GM19023 (cell line): ENCODE data around the gene ASB2.

ENCODE experiments used
- ATAC-seq: cut with Tn5 transposase; IDR thresholded peaks from one replicate; pipeline ENCODE4 v1.9.1; 2021; ENCODE audit warnings: mild to moderate bottlenecking, moderate library complexity; ENCODE audit not compliant: unreplicated experiment

ASB2 gene, protein sequence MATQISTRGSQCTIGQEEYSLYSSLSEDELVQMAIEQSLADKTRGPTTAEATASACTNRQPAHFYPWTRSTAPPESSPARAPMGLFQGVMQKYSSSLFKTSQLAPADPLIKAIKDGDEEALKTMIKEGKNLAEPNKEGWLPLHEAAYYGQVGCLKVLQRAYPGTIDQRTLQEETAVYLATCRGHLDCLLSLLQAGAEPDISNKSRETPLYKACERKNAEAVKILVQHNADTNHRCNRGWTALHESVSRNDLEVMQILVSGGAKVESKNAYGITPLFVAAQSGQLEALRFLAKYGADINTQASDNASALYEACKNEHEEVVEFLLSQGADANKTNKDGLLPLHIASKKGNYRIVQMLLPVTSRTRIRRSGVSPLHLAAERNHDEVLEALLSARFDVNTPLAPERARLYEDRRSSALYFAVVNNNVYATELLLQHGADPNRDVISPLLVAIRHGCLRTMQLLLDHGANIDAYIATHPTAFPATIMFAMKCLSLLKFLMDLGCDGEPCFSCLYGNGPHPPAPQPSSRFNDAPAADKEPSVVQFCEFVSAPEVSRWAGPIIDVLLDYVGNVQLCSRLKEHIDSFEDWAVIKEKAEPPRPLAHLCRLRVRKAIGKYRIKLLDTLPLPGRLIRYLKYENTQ

DNA sequence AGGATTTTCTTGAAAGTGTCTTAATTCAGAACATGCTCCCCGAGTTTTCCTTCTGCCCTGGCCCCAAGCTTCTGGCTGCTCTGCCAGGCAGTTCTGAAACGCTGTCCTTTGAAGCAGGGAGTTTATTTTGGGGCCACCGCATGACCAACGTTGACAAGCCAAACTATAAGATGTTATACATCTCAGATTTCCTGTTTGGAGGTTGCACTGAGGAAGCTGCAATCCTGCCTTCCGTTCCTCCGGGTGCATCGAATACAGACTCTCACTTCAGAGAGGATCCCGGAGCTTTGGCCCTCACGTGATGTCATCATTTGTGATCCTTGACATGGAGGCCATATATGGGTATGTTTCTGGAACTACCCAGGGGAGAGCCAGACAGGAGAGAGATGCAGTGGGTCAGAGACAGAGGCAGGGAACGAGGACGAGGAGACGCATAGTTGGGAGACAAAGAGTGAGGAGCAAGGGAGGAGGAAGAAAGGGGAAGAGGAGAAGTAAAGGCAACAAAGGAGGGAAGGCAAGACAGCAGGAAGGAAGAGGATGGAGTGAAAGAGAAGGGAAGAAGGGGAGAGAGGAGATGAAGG lies at the start of gene ASB2:
Gene ASB2 (minus strand): TSS at position 94 of the 581 bp plus-strand sequence. CDS start 12,031 bp downstream, outside the sequence.
- peak; percentile 6 for ATAC-seq

DNA sequence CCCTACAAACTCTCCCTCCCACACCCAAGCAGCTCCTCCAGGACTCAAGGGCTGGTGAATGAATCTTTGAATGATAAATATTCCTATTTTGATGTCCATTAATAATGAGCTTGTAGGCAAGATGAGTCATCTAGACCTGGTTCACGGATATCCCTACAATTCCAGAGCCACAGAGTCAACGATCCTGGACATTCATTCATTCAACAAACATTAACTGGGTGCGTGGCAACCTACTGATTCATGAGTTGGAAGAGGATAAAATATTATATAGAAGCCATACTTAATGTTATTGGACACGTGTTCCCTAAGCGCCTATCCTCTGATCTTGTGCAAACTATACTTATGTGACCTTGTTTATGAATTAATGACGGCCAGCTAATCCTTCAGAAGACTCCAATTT lies 49.4 kb upstream of the ASB2 start:
- no peak for ATAC-seq

DNA sequence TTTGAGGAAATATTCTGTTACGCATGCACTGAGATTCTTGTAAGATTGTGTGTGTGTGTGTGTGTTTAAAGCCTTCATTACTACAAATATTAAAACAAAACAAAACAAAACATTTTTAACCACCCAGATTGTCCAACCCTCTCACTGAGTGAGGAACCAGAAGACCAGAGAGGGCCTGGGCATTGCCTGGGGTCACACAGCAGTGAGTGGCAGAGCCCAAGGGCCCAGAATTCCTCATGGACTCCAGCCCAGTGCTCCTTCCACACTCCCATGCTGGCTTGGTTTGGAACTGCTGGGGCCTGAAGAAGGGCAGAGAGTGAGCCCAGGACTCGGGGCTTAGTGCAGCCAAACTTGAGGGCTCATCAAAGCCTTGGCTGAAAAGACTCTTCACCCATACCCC lies 48.2 kb upstream of the ASB2 start:
- no peak for ATAC-seq

DNA sequence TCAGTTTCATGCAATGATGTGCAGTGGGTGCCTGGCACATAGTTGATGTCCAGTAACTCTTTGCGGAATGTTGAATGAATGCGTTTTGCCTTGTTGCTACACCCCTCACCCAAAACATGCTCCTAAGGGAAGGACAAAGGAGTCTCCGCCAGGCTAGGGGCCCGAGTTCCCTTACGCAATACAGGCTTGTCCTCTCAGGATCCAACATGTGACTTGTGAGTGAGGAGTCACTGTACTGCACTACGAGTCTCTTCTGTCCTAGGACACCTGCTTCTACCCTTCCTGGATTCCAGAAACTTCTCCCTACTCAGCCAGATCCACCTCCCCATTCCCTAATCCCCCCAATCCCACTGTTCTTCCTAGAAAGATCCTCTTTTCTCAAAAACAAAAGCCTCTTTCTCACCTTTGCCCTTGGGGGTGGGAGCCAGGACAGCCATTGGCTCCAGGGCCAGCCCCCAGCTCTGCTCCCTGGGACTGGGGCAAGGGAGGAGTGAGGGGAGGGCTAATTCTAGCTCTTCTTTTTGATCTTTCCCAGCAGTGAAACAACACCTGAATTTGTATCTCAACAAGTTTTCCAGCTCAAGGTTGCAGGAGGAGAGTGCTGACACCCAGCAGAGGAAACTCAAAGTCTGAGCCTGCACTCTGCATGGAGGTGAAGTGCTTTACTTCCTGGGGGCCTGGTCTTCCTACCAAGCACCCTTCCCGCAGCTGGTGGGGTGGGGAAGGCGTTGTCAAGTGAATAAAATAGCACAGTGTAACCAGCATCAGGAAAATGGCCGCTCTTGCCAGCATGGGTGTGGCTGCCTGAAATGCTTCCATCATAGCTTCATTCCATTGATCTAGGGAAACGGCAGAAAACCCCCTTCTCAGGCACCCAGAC lies 46.4 kb upstream of the ASB2 start:
- ATAC-seq, result no peak

DNA sequence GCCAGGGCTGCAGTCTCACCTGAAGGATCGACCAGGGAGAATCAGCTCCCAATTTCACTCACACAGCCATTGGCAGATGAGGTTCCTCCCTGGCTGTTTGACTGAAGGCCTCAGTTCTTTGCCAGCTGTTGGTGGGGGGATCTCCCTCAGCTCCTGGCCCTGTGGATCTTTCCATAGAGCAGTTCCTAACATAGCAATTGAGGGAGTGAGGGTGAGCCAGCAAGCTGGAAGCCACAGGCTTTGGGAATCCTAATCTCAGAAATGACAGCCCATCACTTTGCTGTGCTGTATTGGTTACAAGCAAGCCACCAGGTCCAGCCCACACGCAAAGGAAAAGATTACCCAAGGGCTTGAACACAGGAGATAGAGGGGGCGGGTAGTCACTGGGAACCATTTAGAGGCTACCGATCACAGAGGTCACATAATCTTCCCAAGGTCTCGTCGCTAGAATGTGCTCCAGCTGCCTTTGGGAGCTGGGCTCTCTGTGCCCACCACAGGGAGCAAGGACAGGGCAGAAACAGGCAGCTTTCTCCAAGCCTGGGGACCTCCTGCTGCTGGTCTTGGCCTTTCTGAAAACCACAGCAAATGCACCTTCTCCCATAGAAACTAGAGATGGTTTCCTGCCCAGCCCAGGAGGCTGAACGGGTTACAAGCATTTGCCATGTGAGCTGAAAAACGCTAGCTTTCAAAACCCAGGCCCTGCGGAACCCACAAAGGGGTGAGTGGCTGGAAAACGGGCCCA lies 45.2 kb upstream of the ASB2 start:
- ATAC-seq, result no peak

DNA sequence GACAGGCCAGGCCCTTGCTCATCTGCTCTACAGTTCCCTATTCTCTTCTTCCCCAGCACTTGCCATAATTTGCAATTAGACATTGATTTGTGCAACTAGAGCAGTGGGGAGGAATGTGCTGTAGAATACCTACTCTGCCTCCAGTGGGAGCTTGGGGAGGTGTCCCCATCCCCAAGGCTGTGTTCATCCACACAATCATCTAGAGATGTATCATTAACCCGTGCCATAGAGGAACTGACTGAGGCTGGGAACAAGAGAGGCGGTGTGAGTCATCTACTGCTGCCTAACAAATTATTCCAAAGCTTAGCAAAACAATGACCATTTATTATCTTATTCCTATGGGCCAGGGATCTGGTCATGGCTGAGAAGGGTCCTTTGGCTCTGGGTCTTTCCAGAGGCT lies 44.6 kb upstream of the ASB2 start:
- ATAC-seq, result no peak

DNA sequence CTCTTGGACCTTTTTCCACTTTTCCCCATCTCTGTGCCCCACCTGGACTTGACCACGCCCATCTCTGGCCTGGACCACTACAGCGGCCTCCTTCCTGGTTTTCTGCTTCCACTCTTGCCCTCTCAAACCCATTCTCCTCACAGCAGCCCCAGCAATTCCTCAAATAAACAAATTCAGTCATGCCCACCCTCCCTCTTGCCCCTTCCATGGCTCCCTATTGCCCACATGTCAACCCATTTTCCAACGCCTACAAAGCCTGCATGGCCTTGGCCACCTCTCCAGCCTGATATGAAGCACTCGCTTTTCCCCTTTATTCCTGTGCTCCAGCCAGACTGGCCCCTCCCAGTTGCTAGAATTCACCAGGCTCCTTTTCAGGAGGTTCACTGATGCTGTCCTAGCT lies 43.9 kb upstream of the ASB2 start:
- no peak for ATAC-seq

DNA sequence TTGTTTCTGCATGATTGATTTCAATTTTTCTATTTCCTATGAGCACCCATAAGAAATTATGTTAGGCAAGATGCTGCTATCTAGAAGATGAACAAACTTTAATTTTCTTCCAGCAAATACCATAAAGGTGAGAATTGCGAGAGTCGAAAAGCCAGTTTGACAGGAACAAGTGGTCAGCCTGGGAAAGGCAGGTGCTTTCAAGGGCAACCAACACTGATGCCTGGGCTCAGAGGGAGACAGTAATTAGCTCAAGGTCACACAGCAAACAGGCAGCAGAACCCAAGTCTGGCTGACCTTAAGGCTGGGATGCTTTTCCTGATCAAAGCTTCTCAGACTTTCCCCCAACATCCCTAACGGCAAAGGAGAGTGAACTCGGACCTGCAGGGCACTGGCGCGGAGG lies 43.0 kb upstream of the ASB2 start:
- ATAC-seq, result no peak

DNA sequence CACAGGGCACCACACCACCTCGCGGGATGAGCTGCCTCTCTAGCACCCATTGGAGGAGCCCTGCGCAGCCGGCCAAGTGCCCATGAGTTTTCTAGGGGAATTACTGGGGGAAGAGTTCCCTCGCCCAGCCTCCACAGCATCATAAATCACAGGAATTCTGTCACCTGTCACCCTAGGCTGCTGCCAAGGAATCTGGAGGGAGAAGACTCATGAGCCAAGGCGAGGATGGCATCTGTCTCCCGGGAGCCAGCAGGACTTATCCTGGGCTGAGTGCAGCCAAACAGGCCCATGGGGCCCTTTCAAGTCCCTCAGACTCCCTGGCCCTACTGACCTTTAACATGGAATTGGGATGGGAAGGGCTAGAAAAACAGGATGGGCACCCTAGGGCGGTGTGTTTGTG lies 41.9 kb upstream of the ASB2 start:
- ATAC-seq, result no peak

DNA sequence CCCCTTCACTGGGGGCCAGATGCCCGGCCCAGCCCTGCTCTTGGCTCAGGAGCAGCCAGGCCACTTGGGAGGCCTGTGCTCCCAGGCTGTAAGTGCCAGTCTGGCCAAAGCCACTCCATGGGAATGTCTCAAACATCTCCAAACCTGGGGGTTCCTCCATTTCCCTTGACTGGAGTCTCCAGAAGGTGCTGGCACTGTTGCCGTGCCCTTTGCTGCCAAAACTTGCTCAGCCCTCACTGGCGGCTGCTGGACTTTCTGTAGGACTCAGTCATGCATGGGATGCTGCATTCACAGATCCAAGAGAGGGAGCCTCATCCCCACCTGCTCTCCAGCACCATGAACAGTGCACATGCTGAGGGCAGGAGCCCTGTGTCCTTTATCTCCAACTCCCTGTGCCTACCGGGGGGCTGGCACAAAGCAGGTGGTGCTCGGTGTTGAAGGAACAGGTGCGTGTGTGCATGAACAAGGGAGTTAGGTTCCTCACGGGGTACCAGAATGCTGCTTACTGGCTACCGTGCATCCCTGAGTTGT lies 40.1 kb upstream of the ASB2 start:
- ATAC-seq, result no peak

DNA sequence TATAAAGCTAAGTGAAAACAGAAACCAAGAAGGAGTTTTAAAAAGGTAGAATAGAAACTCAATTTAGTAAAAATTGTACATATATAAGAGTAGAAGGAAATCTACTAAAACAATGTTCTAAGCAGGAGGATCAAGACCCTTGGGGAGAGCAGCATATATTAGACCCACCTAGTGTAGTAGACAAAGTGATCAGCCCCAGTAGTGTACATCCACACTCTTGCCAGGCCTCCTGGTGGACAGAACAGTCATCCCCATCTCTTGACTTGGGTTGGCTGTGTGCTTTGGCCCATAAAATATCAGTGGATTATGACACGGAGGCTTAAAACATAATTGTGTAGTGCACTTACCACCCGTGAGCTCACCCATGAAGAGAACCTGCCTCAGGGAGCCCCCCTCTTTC lies 38.9 kb upstream of the ASB2 start:
- ATAC-seq, result no peak

DNA sequence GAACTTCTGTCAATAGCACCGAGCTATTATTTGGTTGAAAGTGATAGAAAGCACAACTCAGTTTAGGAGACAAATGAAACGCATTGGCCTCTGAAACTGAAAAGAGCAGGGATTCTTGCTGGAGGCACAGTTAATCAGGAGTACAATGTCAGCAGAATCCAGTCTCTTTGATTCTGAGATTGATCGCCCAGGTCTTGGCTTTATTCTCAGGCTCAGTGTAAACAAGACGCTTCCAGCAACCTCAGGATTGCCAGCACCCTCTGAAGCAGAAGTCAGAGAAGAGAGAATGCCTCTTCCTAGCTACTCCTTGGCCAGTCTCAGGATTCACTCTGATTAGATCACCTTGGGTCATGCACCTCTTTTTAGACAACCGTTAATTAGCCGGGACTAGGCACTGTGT lies 38.0 kb upstream of the ASB2 start:
- ATAC-seq, result no peak

DNA sequence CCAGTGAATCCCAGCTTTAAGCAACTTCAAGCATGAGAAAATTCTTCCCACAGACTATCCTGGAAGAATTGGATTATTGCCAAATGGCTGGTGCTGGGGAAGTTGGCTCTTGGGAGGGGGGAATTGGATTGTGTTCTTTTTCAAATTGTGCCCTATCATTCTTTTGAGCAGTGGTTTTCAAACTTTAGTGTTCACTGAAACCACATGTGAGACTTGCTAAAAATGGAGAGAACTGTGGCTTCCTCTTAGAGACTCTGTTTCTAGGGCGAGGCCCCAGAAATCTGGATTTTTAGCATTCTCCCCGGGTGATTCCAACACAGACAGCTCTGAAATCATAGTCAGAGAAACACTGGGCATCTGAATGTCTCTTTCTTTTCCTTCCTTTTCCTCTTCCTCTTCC lies 35.4 kb upstream of the ASB2 start:
- ATAC-seq, result no peak

DNA sequence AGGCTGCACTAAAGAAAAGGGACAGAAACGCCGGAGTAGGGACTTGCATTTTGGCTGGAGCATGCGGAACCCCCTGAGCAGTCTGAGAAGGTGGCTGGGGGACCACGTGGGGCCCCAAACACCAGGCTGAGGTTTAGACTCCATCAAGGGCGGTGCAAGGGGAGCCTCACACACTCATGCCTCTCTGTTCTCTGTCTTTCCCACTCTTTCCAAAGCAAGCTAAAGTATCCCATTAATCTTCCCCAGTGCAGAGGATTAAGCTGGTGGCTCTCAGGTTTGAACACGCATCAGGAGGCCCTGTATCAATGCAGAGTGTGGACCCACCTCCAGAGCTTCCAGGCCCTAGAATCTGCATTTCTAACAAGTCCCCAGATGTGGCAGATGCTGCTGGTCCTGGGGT lies 34.3 kb upstream of the ASB2 start:
- ATAC-seq, result no peak

DNA sequence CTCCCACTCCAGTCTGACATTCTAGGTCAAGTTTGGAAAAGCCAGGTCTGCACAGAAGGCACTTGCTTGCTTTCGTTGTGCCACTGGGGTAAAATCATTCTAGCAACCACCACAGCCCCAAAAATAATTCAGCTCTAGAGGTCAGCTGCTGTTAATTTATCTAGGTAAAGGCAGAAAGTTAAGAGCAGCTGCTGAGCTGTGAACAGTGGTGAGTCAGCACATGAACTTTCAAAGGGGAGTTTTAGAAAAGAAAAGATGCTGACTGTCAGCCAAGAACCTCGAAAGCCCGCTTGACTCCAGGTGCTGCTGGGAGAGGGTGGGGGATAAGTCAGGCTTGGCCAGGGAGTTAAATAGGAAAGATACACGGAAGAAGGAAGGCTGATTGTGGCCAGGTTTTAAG lies 33.4 kb upstream of the ASB2 start:
- no peak for ATAC-seq

DNA sequence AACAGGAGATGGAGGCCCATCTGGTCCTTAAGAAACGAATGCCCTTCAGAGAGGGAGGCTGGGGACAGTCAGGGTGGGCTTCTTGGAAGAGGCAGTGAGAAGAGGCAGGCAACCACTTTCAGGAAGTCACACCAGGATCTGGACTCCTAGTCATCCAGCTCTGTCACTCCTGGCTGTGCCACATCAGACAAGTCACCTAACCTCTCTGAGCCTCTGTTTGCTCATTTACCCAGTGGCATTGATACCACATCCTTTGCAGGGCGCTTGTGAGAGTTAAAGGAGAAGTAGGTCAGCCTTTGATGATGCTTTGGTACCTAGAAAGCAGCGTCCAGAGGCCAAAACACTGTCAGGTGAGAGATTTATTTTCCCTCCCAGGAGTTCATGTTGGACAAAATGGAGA lies 31.9 kb upstream of the ASB2 start:
- ATAC-seq, result no peak

DNA sequence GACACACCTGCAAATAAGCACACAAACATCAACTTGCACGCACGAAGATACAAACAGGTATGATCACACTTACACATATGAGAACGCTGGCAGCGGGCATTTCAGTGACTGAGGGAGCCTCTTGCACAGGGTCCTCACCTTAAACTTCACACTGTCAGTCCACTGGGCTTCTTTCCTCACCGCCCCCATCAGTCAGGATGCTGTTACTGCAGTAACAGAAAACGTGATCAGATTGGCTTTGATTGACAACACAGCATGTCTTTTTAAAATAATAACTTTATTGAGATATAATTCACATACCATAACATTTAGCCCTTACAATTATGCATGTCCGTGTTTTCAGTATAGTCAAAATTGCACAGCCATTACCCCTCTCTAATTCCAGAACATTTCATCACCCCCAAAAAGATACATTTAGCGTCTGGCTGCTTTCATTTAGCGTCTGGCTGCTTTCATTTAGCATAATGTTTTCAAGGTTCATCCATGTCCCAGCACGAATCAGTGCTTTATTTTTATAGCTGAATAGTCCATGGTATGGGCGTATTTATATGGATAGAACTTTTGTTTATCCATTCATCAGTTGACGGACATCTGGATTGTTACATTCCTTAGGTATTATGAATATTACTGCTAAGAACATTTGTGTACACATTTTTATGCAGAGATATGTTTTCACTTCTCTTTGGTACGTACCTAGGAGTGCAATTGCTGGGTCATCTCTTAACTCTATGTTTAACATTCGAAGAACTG lies 29.1 kb upstream of the ASB2 start:
- ATAC-seq, result no peak

DNA sequence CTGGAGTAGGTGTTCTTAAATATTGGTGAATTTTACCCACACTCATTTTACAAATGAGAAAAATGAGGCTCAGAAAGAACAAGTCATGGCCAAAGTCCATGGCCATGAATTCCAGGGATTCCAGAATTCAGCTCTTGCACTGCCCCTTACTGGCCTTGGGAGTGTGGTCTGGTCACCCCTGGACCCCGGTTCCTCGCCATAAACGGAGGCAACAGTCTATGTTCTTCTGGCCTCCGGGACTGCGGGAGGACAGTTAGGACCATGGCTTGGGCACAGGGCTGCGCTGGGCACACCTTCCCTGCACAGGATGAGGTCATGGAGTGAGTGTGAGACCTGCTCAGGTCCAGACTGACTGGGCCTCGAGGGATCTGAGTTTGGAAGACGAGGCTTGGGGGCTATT lies 27.6 kb upstream of the ASB2 start:
- ATAC-seq, result no peak

DNA sequence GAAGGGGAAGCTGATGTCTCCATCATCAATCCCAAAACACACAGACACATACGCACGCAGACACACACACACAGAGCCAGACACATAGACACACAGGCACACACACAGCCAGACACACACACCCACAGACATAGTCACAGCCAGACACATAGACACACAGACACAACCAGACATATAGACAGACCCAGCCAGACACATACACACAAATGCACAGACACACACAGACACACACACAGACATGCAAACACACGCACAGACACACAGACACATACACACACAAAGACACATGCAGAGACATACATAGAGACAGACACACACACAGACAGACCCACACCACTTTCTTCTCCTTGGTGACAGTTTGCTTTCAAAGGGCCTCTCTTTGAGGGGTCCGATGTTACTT lies 27.0 kb upstream of the ASB2 start:
- no peak for ATAC-seq
